H1 (cell line): Measurements from ENCODE around the gene ZNF333.

ENCODE experiments used
- CBX5 ChIP-seq: fragments of 300-800, 300-1000 bp; sonication (generic); IDR thresholded peaks from 2 replicates; pipeline ENCODE4 v1.7.1; 2016; ENCODE audit warnings: antibody characterized with exemption, low read length, low read depth
- CEBPB ChIP-seq: IDR thresholded peaks from 2 replicates; pipeline ENCODE4 v1.6.1; 2012; ENCODE audit warnings: low read depth, low read length
- CTCF ChIP-seq, 3 experiments: IDR thresholded peaks; 1 replicate in 2 of 3; 2 replicates in 1 of 3; pipeline versions ENCODE4 v1.5.1 to v1.6.1; 2011; ENCODE audit warnings: low read length in 3 of 3, mild to moderate bottlenecking in 3 of 3, inconsistent platforms in 2 of 3, low read depth in 1 of 3, moderate library complexity in 1 of 3; ENCODE audit not compliant: insufficient read depth in 1 of 3; ENCODE audit errors: control extremely low read depth in 1 of 3
- RFX5 ChIP-seq: IDR thresholded peaks from 2 replicates; pipeline ENCODE4 v1.6.1; 2011; ENCODE audit warnings: low read depth, low read length, improper control_type of control experiment, borderline replicate concordance

GRCh38 chr19:14774373-14774772 lies 84.5 kb downstream of the ZNF333 start:
- TF ChIP-seq RFX5 (no peak), CBX5 (no peak), CEBPB (no peak), CTCF (IDR thresholded peaks at IDR 0.05; ENCODE audit: control extremely low read depth in 1 of 3, insufficient read depth in 1 of 3, low read depth in 1 of 3, low read length in 3 of 3) (no peak)
